ENCODE data around the gene FREM2. TPM values are rescaled to one million over a fixed set of nuclear protein-coding genes. Genes with fewer than 3 reads are reported as not detected.

FREM2 gene
- total and polyA plus RNA-seq, 2 of the 13 experiments (the other 11 are each of a cell fraction or from before 2014, with no cell fraction given) = not detected

DNA sequence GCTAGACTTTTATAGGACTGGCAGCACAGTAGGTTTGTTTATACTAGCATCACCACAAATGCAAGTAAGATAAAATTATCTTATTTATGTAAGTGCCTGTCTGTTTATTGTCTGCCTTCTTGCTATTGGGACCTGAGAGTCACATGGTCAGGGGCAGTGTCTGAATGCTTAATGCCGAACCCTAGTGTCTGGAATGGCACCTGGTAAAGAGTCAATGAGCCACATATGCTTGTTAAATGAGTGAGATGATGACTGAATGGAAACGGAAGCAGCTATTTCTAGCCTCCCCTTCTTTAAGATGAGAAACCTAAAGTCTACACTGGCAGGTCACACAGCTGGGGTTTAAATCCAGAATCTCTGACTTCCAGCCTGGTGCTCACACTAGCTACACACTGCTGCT lies 211.6 kb downstream of the FREM2 start:
- H3K27ac ChIP-seq (ENCODE audit: extremely low read length, insufficient read depth, low read length) = no peak overlapping the region
- CTCF ChIA-PET (ENCODE audit: low intra/inter-chr PET ratio, low total read pairs) = no interaction called here
- H3K4me2 ChIP-seq (ENCODE audit: low read depth, low read length) = no peak overlapping the region
- H3K79me2 ChIP-seq (ENCODE audit: insufficient read depth, low read length) = no peaks in the 10 kb centered on the region
- in situ Hi-C loops (cut with HindIII; ENCODE audit: extremely low pct_ligation_motif_present, low pct_unique_long_range_greater_than_20kb) = no loop called here
- no peak overlapping the region for H3K9ac ChIP-seq (ENCODE audit: insufficient read depth, low read depth, low read length)
- 13% methylated on average over 2 of the region's 2 CpGs for WGBS (ENCODE audit: low lambda C conversion rate)
- H3K4me1 ChIP-seq (ENCODE audit: insufficient read depth, low read length) = no peaks in the 10 kb centered on the region
- TF ChIP-seq CHD2 (IDR thresholded peaks at IDR 0.05; ENCODE audit: low read depth, low read length) (no peak), EZH2 (conservative IDR thresholded peaks at IDR 0.05; ENCODE audit: low read depth, low read length) (no peak), ZFP41 (CRISPR knock-in tag; IDR thresholded peaks at IDR 0.05; ENCODE audit: borderline replicate concordance) (no peak), ZNF138 (CRISPR knock-in tag; IDR thresholded peaks at IDR 0.05; ENCODE audit: low read depth) (no peak), ZNF558 (CRISPR knock-in tag; IDR thresholded peaks at IDR 0.05; ENCODE audit: borderline replicate concordance) (no peak), SOX5 (CRISPR knock-in tag; IDR thresholded peaks at IDR 0.05; ENCODE audit: borderline replicate concordance) (no peak), SIN3A (IDR thresholded peaks at IDR 0.05; ENCODE audit: borderline replicate concordance, low read depth, low read length) (no peak), PCBP2 (optimal IDR thresholded peaks at IDR 0.05; ENCODE audit: low read depth, low read length, poor library complexity, severe bottlenecking) (no peak), ZKSCAN1 (IDR thresholded peaks at IDR 0.05; ENCODE audit: low read length) (no peak), ZNF674 (CRISPR knock-in tag; IDR thresholded peaks at IDR 0.05; ENCODE audit: low read depth) (no peak), ZFP37 (CRISPR knock-in tag; IDR thresholded peaks at IDR 0.05; ENCODE audit: borderline replicate concordance) (no peak), TRAFD1 (CRISPR knock-in tag; IDR thresholded peaks at IDR 0.05; ENCODE audit: borderline replicate concordance) (no peak), NR1H2 (CRISPR knock-in tag; IDR thresholded peaks at IDR 0.05; ENCODE audit: borderline replicate concordance, low read depth) (no peak), ZNF136 (CRISPR knock-in tag; IDR thresholded peaks at IDR 0.05; ENCODE audit: low read depth) (no peak), TBX2 (CRISPR knock-in tag; IDR thresholded peaks at IDR 0.05; ENCODE audit: borderline replicate concordance) (no peak)
- TF ChIP-seq, protein P1, sequence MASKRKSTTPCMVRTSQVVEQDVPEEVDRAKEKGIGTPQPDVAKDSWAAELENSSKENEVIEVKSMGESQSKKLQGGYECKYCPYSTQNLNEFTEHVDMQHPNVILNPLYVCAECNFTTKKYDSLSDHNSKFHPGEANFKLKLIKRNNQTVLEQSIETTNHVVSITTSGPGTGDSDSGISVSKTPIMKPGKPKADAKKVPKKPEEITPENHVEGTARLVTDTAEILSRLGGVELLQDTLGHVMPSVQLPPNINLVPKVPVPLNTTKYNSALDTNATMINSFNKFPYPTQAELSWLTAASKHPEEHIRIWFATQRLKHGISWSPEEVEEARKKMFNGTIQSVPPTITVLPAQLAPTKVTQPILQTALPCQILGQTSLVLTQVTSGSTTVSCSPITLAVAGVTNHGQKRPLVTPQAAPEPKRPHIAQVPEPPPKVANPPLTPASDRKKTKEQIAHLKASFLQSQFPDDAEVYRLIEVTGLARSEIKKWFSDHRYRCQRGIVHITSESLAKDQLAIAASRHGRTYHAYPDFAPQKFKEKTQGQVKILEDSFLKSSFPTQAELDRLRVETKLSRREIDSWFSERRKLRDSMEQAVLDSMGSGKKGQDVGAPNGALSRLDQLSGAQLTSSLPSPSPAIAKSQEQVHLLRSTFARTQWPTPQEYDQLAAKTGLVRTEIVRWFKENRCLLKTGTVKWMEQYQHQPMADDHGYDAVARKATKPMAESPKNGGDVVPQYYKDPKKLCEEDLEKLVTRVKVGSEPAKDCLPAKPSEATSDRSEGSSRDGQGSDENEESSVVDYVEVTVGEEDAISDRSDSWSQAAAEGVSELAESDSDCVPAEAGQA (IDR thresholded peaks at IDR 0.05; ENCODE audit: low read depth) = no peak
- TF ChIP-seq, protein P1 (CRISPR knock-in tag; IDR thresholded peaks at IDR 0.05; ENCODE audit: borderline replicate concordance) = no peak
- H3K9me3 ChIP-seq (ENCODE audit: low read length) = no peaks in the 10 kb centered on the region
- ATAC-seq (no peak), DNase-seq (ENCODE audit: low spot score) (no peak), FAIRE-seq (no peak)
- no peak overlapping the region for H3K4me3 ChIP-seq (replicated peaks in 1 of 3; ENCODE audit: insufficient read depth in 1 of 3, low read depth in 2 of 3, low read length in 3 of 3)
- H3K36me3 ChIP-seq (replicated peaks in 1 of 2; ENCODE audit: control insufficient read depth in 1 of 2, insufficient read depth in 2 of 2, low read length in 2 of 2) = no peaks in the 10 kb centered on the region
- BruUV-seq (replicated peaks) = no TSS peak
- H3K27me3 ChIP-seq (ENCODE audit: control insufficient read depth in 1 of 2, insufficient read depth in 2 of 2, low read length in 2 of 2) = no peaks in the 10 kb centered on the region; a peak in 2 of 5 replicates
- no peak overlapping the region for H2AFZ ChIP-seq (ENCODE audit: low read length)
- intact Hi-C loops (cut with micrococcal nuclease; ENCODE audit: unreplicated experiment) = no loop called here
- no peaks in the 10 kb centered on the region for H4K20me1 ChIP-seq (ENCODE audit: insufficient read depth, low read length)
- POLR2A ChIA-PET = no interaction called here
